ENCODE data around the gene KIF20A. TPM values are rescaled to one million over a fixed set of nuclear protein-coding genes. Genes with fewer than 3 reads are reported as not detected.
A peak's percentile ranks its signal among the peaks of the same experiment; 100 is the strongest.

The KIF20A gene
- 24.4 to 27.0 TPM (median 26.8 TPM) in 3 replicates for total RNA-seq

GRCh38 chr5:138178516-138179276, at the start of gene KIF20A, which contains the start of gene BRD8:
Gene KIF20A, plus strand, starts transcription at chr5:138179112. Its CDS starts 569 bp downstream, at chr5:138179681.
Gene BRD8, minus strand, starts transcription at chr5:138178630. Its CDS starts 16 bp downstream, at chr5:138178614.
- peaks cover 24% of the 10 kb centered on the region for H3K4me1 Mint-ChIP-seq
- no peak within 1 kb of the TSS for H3K4me3 Mint-ChIP-seq
- H3K27ac Mint-ChIP-seq = no peak within 1 kb of the TSS

GRCh38 chr5:138129347-138129746, 49.6 kb upstream of the KIF20A start:
- Mint-ChIP-seq H3K27ac (no peak overlapping the region), H3K36me3 (no peaks in the 10 kb centered on the region), H3K9me3 (no peaks in the 10 kb centered on the region), H3K4me3 (no peak overlapping the region), H3K27me3 (ENCODE audit: low read depth) (no peaks in the 10 kb centered on the region), H3K4me1 (peaks cover 5% of the 10 kb centered on the region)
- no peak for DNase-seq (ENCODE audit: low spot score in 2 of 2, unreplicated experiment in 2 of 2)
- no peak for TF ChIP-seq CTCF (IDR thresholded peaks at IDR 0.05; ENCODE audit: unreplicated experiment)

More at GRCh38 chr5:138178516-138179276, at the start of gene KIF20A, which contains the start of gene BRD8:
- no peak for TF ChIP-seq CTCF (IDR thresholded peaks at IDR 0.05; ENCODE audit: unreplicated experiment)
- peaks cover 8% of the 10 kb centered on the region for H3K36me3 Mint-ChIP-seq
- H3K9me3 Mint-ChIP-seq = no peaks in the 10 kb centered on the region
- H3K27me3 Mint-ChIP-seq (ENCODE audit: low read depth) = no peaks in the 10 kb centered on the region
- peak; percentile 82 to 89 for DNase-seq (ENCODE audit: low spot score in 2 of 2, unreplicated experiment in 2 of 2)

- DNase-seq (ENCODE audit: low spot score in 2 of 2, unreplicated experiment in 2 of 2) = no peak
- TF ChIP-seq CTCF (IDR thresholded peaks at IDR 0.05; ENCODE audit: unreplicated experiment) = no peak
- Mint-ChIP-seq H3K36me3 (no peaks in the 10 kb centered on the region), H3K4me1 (peaks cover 5% of the 10 kb centered on the region), H3K9me3 (no peaks in the 10 kb centered on the region), H3K4me3 (no peak overlapping the region), H3K27me3 (ENCODE audit: low read depth) (no peaks in the 10 kb centered on the region), H3K27ac (no peak overlapping the region)
Measured at GRCh38 chr5:138132543-138132942, 46.4 kb upstream of the KIF20A start.

GRCh38 chr5:138138949-138139780, 39.7 kb upstream of the KIF20A start, which contains the start of gene NME5:
Gene NME5, minus strand, starts transcription at chr5:138139428. Its CDS starts 648 bp downstream, at chr5:138138780.
- no peaks in the 10 kb centered on the region for H3K9me3 Mint-ChIP-seq
- H3K36me3 Mint-ChIP-seq = no peaks in the 10 kb centered on the region
- H3K27me3 Mint-ChIP-seq (ENCODE audit: low read depth) = no peaks in the 10 kb centered on the region
- peak; percentile 38 to 56 for DNase-seq (ENCODE audit: low spot score in 2 of 2, unreplicated experiment in 2 of 2)
- peaks cover 4% of the 10 kb centered on the region for H3K4me1 Mint-ChIP-seq
- H3K27ac Mint-ChIP-seq = no peak within 1 kb of the TSS
- peak within 1 kb of the TSS; percentile 80 for H3K4me3 Mint-ChIP-seq
- TF ChIP-seq CTCF (IDR thresholded peaks at IDR 0.05; ENCODE audit: unreplicated experiment) = no peak

GRCh38 chr5:138139781-138140090, 39.2 kb upstream of the KIF20A start:
- no peak for TF ChIP-seq CTCF (IDR thresholded peaks at IDR 0.05; ENCODE audit: unreplicated experiment)
- Mint-ChIP-seq H3K4me1 (peaks cover 4% of the 10 kb centered on the region), H3K4me3 (peak overlapping the region; percentile 80), H3K27ac (no peak overlapping the region), H3K27me3 (ENCODE audit: low read depth) (no peaks in the 10 kb centered on the region), H3K36me3 (no peaks in the 10 kb centered on the region), H3K9me3 (no peaks in the 10 kb centered on the region)
- DNase-seq (ENCODE audit: low spot score in 2 of 2, unreplicated experiment in 2 of 2) = no peak

All from mesothelial cell of epicardium (in vitro differentiated cells).